HepG2 (cell line): ENCODE data around the gene SEC31B. TPM values are rescaled to one million over a fixed set of nuclear protein-coding genes. Genes with fewer than 3 reads are reported as not detected.

Experiments used
- CCDC6 ChIP-seq: sonication (generic); formaldehyde crosslinking; IDR thresholded peaks from 2 replicates; pipeline ENCODE4 v1.8.1; 2022; ENCODE audit warnings: mild to moderate bottlenecking, missing genetic modification reagents, moderate library complexity
- DMAP1 ChIP-seq: IDR thresholded peaks from 2 replicates; pipeline ENCODE4 v1.6.1; 2016
- GABPA ChIP-seq, 2 experiments: IDR thresholded peaks; 2 replicates each; pipeline ENCODE4 v1.6.1; 2011 to 2016; ENCODE audit warnings: low read depth in 2 of 2, low read length in 1 of 2, missing biosample characterization in 1 of 2, missing genetic modification characterization in 1 of 2
- HNF1B ChIP-seq: sonication (generic); formaldehyde crosslinking; IDR thresholded peaks from 2 replicates; pipeline ENCODE4 v1.5.1; 2020; ENCODE audit warnings: mild to moderate bottlenecking, moderate library complexity, missing genetic modification reagents
- KDM4B ChIP-seq: sonication (generic); formaldehyde crosslinking; IDR thresholded peaks from 2 replicates; pipeline ENCODE4 v1.4.0; 2020; ENCODE audit warnings: missing genetic modification reagents
- LCORL ChIP-seq, 2 experiments: fragments of 450-650 bp in 1 of 2; sonication (generic) in 1 of 2; formaldehyde crosslinking in 1 of 2; IDR thresholded peaks; 2 replicates each; pipeline versions ENCODE4 v1.5.0 to v1.6.1; 2017 to 2020; ENCODE audit warnings: antibody characterized with exemption in 1 of 2, missing genetic modification reagents in 1 of 2
- NFATC3 ChIP-seq: sonication (generic); formaldehyde crosslinking; IDR thresholded peaks from 2 replicates; pipeline ENCODE4 v1.5.1; 2020; ENCODE audit warnings: mild to moderate bottlenecking, missing genetic modification reagents
- REST ChIP-seq, 2 experiments: IDR thresholded peaks; 2 replicates each; pipeline ENCODE4 v1.6.1; 2011 to 2012; ENCODE audit warnings: low read length in 2 of 2, borderline replicate concordance in 1 of 2, low read depth in 1 of 2, mild to moderate bottlenecking in 1 of 2, moderate library complexity in 1 of 2
- RNF2 ChIP-seq: fragments of 450-650 bp; conservative IDR thresholded peaks from 2 replicates; pipeline ENCODE4 v1.6.1; 2016; ENCODE audit warnings: low read depth
- UBTF ChIP-seq: sonication (generic); formaldehyde crosslinking; IDR thresholded peaks from 2 replicates; pipeline ENCODE4 v1.4.0; 2020; ENCODE audit warnings: mild to moderate bottlenecking, missing genetic modification reagents
- XRCC5 ChIP-seq: fragments of 200-400 bp; formaldehyde crosslinking; optimal IDR thresholded peaks from 2 replicates; pipeline ENCODE3; 2017; ENCODE audit warnings: mild to moderate bottlenecking, low read length
- ZNF101 ChIP-seq: sonication (generic); formaldehyde crosslinking; IDR thresholded peaks from 2 replicates; pipeline ENCODE4 v1.4.0; 2020; ENCODE audit warnings: mild to moderate bottlenecking, low read depth, missing genetic modification reagents, borderline replicate concordance
- ZNF12 ChIP-seq: sonication (generic); formaldehyde crosslinking; IDR thresholded peaks from 2 replicates; pipeline ENCODE4 v1.5.0; 2020; ENCODE audit warnings: missing genetic modification reagents
- ZNF446 ChIP-seq: sonication (generic); formaldehyde crosslinking; IDR thresholded peaks from 2 replicates; pipeline ENCODE4 v1.5.0; 2020; ENCODE audit warnings: mild to moderate bottlenecking, missing genetic modification reagents
- ZNF746 ChIP-seq: sonication (generic); formaldehyde crosslinking; IDR thresholded peaks from 2 replicates; pipeline ENCODE4 v1.8.0; 2022; ENCODE audit warnings: mild to moderate bottlenecking, missing genetic modification reagents
- ZNF83 ChIP-seq: sonication (generic); formaldehyde crosslinking; IDR thresholded peaks from 2 replicates; pipeline ENCODE4 v1.4.0; 2020; ENCODE audit warnings: missing genetic modification reagents, mild to moderate bottlenecking, borderline replicate concordance
- ZNF850 ChIP-seq: sonication (generic); formaldehyde crosslinking; conservative IDR thresholded peaks from 2 replicates; pipeline ENCODE4 v1.9.0; 2021; ENCODE audit warnings: mild to moderate bottlenecking, missing genetic modification reagents
- polyA plus RNA-seq, 8 experiments: library from polyadenylated mRNA; depleted of rRNA in 3 of 8; stranded (reverse) in 7 of 8; unstranded in 1 of 8; fragments of >200 nt; fragmentation: Illumina TruSeq in 4 of 8; extraction: Trizol in 4 of 8; gene quantifications; 2 replicates each; pipeline versions ENCODE4 v1.2.1 to v1.2.3, GENCODE V29; 2011 to 2016; ENCODE audit warnings: low read depth in 4 of 8, missing spikeins in 1 of 8, mixed read lengths in 1 of 8; ENCODE audit not compliant: insufficient read depth in 1 of 8
- total RNA-seq, 5 experiments: library from RNA; depleted of rRNA; stranded (reverse); fragments of >200 nt; fragmentation: Illumina TruSeq; extraction: Trizol; gene quantifications; 2 replicates each; pipeline ENCODE4 v1.2.3, GENCODE V29; 2016; ENCODE audit warnings: low read depth in 1 of 5
- TF ChIP-seq, protein P1 (sequence below): sonication (generic); formaldehyde crosslinking; IDR thresholded peaks from 2 replicates; pipeline ENCODE4 v1.4.0; 2020; ENCODE audit warnings: mild to moderate bottlenecking, missing genetic modification reagents, borderline replicate concordance

The SEC31B gene
- total and polyA plus RNA-seq, 2 of the 13 experiments (the other 11 are each of a cell fraction or from before 2014, with no cell fraction given) = 2.0 to 8.3 TPM

- no peak for TF ChIP-seq NFATC3 (CRISPR knock-in tag)
- 0 out of 2 replicates have a peak, but pooled peaks have one; percentile 22 for TF ChIP-seq UBTF (CRISPR knock-in tag)
- no peak for TF ChIP-seq ZNF101 (CRISPR knock-in tag)
- no peak for TF ChIP-seq KDM4B (CRISPR knock-in tag)
- TF ChIP-seq, protein P1, sequence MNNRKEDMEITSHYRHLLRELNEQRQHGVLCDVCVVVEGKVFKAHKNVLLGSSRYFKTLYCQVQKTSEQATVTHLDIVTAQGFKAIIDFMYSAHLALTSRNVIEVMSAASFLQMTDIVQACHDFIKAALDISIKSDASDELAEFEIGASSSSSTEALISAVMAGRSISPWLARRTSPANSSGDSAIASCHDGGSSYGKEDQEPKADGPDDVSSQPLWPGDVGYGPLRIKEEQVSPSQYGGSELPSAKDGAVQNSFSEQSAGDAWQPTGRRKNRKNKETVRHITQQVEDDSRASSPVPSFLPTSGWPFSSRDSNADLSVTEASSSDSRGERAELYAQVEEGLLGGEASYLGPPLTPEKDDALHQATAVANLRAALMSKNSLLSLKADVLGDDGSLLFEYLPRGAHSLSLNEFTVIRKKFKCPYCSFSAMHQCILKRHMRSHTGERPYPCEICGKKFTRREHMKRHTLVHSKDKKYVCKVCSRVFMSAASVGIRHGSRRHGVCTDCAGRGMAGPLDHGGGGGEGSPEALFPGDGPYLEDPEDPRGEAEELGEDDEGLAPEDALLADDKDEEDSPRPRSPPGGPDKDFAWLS (CRISPR knock-in tag) = no peak
- no peak for TF ChIP-seq ZNF446
- no peak for TF ChIP-seq DMAP1 (CRISPR knock-in tag)
- 0 out of 2 replicates have a peak, but pooled peaks have one; percentile 29 for TF ChIP-seq RNF2
- no peak for TF ChIP-seq CCDC6 (CRISPR knock-in tag)
- TF ChIP-seq ZNF746 = no peak
- TF ChIP-seq HNF1B (CRISPR knock-in tag) = peak; percentile 47; the same call in 1 of the 2 replicates
- TF ChIP-seq GABPA (IDR thresholded peaks at IDR 0.05; ENCODE audit: low read depth, low read length) = no peak
- no peak for TF ChIP-seq GABPA (CRISPR knock-in tag; IDR thresholded peaks at IDR 0.05; ENCODE audit: low read depth)
- no peak for TF ChIP-seq LCORL (IDR thresholded peaks at IDR 0.05)
- no peak; the same call in 1 of the 2 replicates for TF ChIP-seq LCORL (CRISPR knock-in tag; IDR thresholded peaks at IDR 0.05)
- peak; percentile 73 for TF ChIP-seq XRCC5
- no peak for TF ChIP-seq ZNF12 (CRISPR knock-in tag)
- TF ChIP-seq ZNF83 (CRISPR knock-in tag) = no peak
- no peak for TF ChIP-seq REST (IDR thresholded peaks at IDR 0.05; ENCODE audit: borderline replicate concordance in 1 of 2, low read depth in 1 of 2, low read length in 2 of 2)
- no peak for TF ChIP-seq ZNF850
These were observed 42.5 kb upstream of the SEC31B start (continued) for GRCh38 chr10:100562008-100562672.
